ENCODE measurements around the gene ANKRD11.
A peak's percentile ranks its signal among the peaks of the same experiment; 100 is the strongest.

GRCh38 chr16:89269805-89270665 lies 220.3 kb downstream of the ANKRD11 start:
- TF ChIP-seq POLR2A (IDR thresholded peaks at IDR 0.05; ENCODE audit: borderline replicate concordance, extremely low read depth, insufficient read depth, insufficient read length) = no peak
- 0 out of 6 replicates have a peak, but pooled peaks of 1 of the 3 experiments have one; percentile 10 for TF ChIP-seq CTCF (IDR thresholded peaks at IDR 0.05 in 2 of 3, conservative IDR thresholded peaks at IDR 0.05 in 1 of 3; ENCODE audit: borderline replicate concordance in 1 of 3, insufficient read depth in 1 of 3, low read depth in 2 of 3, low read length in 2 of 3)

Measured in HCT116 (cell line).